Esophagus muscularis mucosa (tissue), 4 donors: ENCODE results near the gene TMEM170A.

Experiments used
- EP300 ChIP-seq: sonication (generic); formaldehyde crosslinking; IDR thresholded peaks from one replicate; pipeline ENCODE4 v1.6.1; 2017; ENCODE audit warnings: antibody characterized with exemption
- POLR2A ChIP-seq: fragments of 450-650 bp; IDR thresholded peaks from one replicate; pipeline ENCODE4 v1.6.1; 2017; ENCODE audit warnings: antibody characterized with exemption, moderate library complexity, mild to moderate bottlenecking, low read depth
- TF ChIP-seq, protein P1 (sequence below), 3 experiments: fragments of 200-600 bp in 2 of 3; fragments of 450-650 bp in 1 of 3; sonication (generic) in 2 of 3; IDR thresholded peaks; one replicate each; pipeline ENCODE4 v1.5.1; 2017 to 2019; ENCODE audit warnings: antibody characterized with exemption in 3 of 3, mild to moderate bottlenecking in 2 of 3, moderate library complexity in 1 of 3

DNA sequence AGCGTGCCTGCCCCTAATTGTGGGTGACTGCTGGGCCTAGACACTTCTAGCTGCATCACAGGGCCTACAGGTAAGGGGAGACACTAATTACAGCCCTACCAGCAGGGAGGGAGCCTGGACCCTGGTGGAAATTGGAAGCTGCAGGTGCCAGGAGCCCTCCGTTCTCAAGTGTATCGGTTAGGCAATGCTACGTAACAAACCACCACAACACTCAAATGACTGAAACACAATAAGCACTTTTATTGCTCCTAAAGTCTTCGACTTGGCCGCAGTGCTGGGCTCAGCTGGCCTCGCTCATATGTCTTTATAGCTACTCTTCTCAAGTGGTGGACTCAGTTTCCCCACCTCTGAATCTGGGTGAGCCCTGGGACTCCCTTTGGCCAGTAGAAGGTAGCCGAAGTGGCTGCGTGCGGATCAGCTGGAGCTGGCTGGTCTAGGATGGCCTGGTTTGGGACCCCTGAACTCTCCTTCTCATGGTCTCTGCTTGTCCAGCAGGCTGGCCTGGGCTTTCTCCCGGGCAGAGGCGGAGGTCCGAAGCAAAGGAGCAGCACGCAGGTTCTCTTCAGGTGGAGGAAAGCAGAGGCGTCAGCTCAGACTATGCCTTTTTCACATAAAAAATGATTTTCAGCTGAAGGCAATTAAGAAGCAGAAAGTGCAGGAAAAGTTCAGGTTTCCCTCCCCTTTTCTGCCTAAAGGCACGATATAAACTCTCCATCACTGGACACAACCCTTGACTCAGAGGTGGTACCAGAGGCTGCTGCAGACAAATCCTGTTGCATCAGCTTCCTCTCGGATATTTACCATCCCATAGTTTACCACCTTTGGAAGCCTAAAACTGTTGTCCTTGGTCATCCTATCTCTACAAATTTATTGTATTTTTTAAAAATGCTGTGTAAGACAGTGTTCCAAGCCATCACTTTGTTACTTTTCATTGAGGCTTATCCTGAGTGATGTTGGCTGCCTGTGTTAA is 8.7 kb upstream of the TMEM170A start:
- TF ChIP-seq, protein P1, sequence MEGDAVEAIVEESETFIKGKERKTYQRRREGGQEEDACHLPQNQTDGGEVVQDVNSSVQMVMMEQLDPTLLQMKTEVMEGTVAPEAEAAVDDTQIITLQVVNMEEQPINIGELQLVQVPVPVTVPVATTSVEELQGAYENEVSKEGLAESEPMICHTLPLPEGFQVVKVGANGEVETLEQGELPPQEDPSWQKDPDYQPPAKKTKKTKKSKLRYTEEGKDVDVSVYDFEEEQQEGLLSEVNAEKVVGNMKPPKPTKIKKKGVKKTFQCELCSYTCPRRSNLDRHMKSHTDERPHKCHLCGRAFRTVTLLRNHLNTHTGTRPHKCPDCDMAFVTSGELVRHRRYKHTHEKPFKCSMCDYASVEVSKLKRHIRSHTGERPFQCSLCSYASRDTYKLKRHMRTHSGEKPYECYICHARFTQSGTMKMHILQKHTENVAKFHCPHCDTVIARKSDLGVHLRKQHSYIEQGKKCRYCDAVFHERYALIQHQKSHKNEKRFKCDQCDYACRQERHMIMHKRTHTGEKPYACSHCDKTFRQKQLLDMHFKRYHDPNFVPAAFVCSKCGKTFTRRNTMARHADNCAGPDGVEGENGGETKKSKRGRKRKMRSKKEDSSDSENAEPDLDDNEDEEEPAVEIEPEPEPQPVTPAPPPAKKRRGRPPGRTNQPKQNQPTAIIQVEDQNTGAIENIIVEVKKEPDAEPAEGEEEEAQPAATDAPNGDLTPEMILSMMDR (IDR thresholded peaks at IDR 0.05), result no peak
- no peak for TF ChIP-seq POLR2A
- no peak for TF ChIP-seq EP300
